Measurements from ENCODE around the gene SLC9A9.

The SLC9A9 gene

GRCh38 chr3:143634427-143634826 is 213.8 kb downstream of the SLC9A9 start:
- DNase-seq, result no peak

- no peak for DNase-seq
Measured at GRCh38 chr3:143633816-143634215, 214.5 kb downstream of the SLC9A9 start.

GRCh38 chr3:143629726-143630125 is 218.5 kb downstream of the SLC9A9 start:
- DNase-seq, result no peak

- no peak for DNase-seq
Measured at GRCh38 chr3:143628971-143629370, 219.3 kb downstream of the SLC9A9 start.

- DNase-seq, result no peak
Measured at GRCh38 chr3:143627336-143627735, 220.9 kb downstream of the SLC9A9 start.

GRCh38 chr3:143619231-143619630 is 229.0 kb downstream of the SLC9A9 start:
- no peak for DNase-seq

GRCh38 chr3:143617050-143617449 is 231.2 kb downstream of the SLC9A9 start:
- no peak for DNase-seq

- DNase-seq, result no peak
Measured at GRCh38 chr3:143613226-143613625, 235.0 kb downstream of the SLC9A9 start.

- DNase-seq, result no peak
Measured at GRCh38 chr3:143612541-143612940, 235.7 kb downstream of the SLC9A9 start.

GRCh38 chr3:143608966-143609365 is 239.3 kb downstream of the SLC9A9 start:
- DNase-seq, result no peak

GRCh38 chr3:143605233-143605950 is 242.9 kb downstream of the SLC9A9 start:
- DNase-seq, result no peak

GRCh38 chr3:143604402-143605185 is 243.7 kb downstream of the SLC9A9 start:
- DNase-seq, result no peak

GRCh38 chr3:143603774-143604173 is 244.5 kb downstream of the SLC9A9 start:
- DNase-seq, result no peak

- no peak for DNase-seq
Measured at GRCh38 chr3:143601723-143602484, 246.4 kb downstream of the SLC9A9 start.

GRCh38 chr3:143600756-143601718 is 247.2 kb downstream of the SLC9A9 start:
- DNase-seq, result no peak

GRCh38 chr3:143597774-143598652 is 250.3 kb downstream of the SLC9A9 start:
- no peak for DNase-seq

- no peak for DNase-seq
Measured at GRCh38 chr3:143596957-143597642, 251.2 kb downstream of the SLC9A9 start.

GRCh38 chr3:143595456-143596077 is 252.7 kb downstream of the SLC9A9 start:
- no peak for DNase-seq

- no peak for DNase-seq
Measured at GRCh38 chr3:143594206-143594605, 254.1 kb downstream of the SLC9A9 start.

- no peak for DNase-seq
Measured at GRCh38 chr3:143590660-143591059, 257.6 kb downstream of the SLC9A9 start.

Data from activated effector memory CD4-positive, alpha-beta T cell treated with Interleukin-2 at 50 U/mL for 16 hours (primary cell).